ENCODE data around the gene MS4A10.
A peak's percentile ranks its signal among the peaks of the same experiment; 100 is the strongest.

MS4A10 gene

GRCh38 chr11:60774726-60775125, 10.4 kb upstream of the MS4A10 start:
- H3K4me1 Mint-ChIP-seq, result peaks cover 8% of the 10 kb centered on the region
- no peak overlapping the region for H3K27ac Mint-ChIP-seq
- no peaks in the 10 kb centered on the region for H3K36me3 Mint-ChIP-seq (ENCODE audit: low read depth)

GRCh38 chr11:60775420-60775961, 9.6 kb upstream of the MS4A10 start:
- ATAC-seq, result peak; percentile 86
- no peak overlapping the region for H3K27ac Mint-ChIP-seq

More at GRCh38 chr11:60774726-60775125, 10.4 kb upstream of the MS4A10 start:
- ATAC-seq, result no peak
- no peak overlapping the region for H3K4me3 Mint-ChIP-seq
- peaks cover 2% of the 10 kb centered on the region for H3K27me3 Mint-ChIP-seq
- DNase-seq, result no peak
- H3K9me3 Mint-ChIP-seq, result no peaks in the 10 kb centered on the region

DNA sequence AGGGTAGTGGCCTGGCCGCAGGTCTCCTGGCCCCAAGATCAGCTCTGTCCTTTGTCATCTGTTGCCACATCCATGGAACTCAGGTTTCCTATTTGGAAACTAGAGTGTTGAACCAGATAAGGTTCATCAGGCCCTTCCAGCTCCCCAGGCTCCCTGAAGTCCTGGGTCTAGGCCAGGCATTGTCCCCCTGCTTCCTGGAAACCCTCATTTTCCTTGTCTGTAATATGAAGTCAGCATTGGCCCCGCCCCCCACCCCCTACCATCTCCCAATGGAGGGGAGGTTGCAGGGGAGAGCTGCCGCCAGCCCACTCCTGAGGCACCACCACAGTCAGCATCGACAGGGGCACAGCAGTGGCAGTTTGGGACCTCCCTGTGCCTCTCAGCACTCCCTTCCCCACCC, 9.0 kb upstream of the MS4A10 start:
- Mint-ChIP-seq H3K27me3 (peaks cover 2% of the 10 kb centered on the region), H3K4me3 (no peak overlapping the region), H3K27ac (no peak overlapping the region), H3K4me1 (peaks cover 8% of the 10 kb centered on the region), H3K9me3 (no peaks in the 10 kb centered on the region), H3K36me3 (ENCODE audit: low read depth) (no peaks in the 10 kb centered on the region)
- no peak for ATAC-seq
- DNase-seq, result no peak

More at GRCh38 chr11:60775420-60775961, 9.6 kb upstream of the MS4A10 start:
- Mint-ChIP-seq H3K4me1 (peaks cover 8% of the 10 kb centered on the region), H3K27me3 (peaks cover 2% of the 10 kb centered on the region), H3K36me3 (ENCODE audit: low read depth) (no peaks in the 10 kb centered on the region), H3K4me3 (no peak overlapping the region), H3K9me3 (no peaks in the 10 kb centered on the region)
- peak; percentile 83 for DNase-seq

- ATAC-seq, result no peak
- no peak overlapping the region for H3K27ac Mint-ChIP-seq
- peaks cover 2% of the 10 kb centered on the region for H3K27me3 Mint-ChIP-seq
- no peaks in the 10 kb centered on the region for H3K36me3 Mint-ChIP-seq (ENCODE audit: low read depth)
- no peaks in the 10 kb centered on the region for H3K9me3 Mint-ChIP-seq
- no peak for DNase-seq
- no peak overlapping the region for H3K4me3 Mint-ChIP-seq
- peaks cover 8% of the 10 kb centered on the region for H3K4me1 Mint-ChIP-seq
These were observed 8.0 kb upstream of the MS4A10 start for GRCh38 chr11:60777106-60777505.

- DNase-seq, result no peak
- peaks cover 8% of the 10 kb centered on the region for H3K4me1 Mint-ChIP-seq
- ATAC-seq, result no peak
- peaks cover 2% of the 10 kb centered on the region for H3K27me3 Mint-ChIP-seq
- H3K9me3 Mint-ChIP-seq, result no peaks in the 10 kb centered on the region
- no peaks in the 10 kb centered on the region for H3K36me3 Mint-ChIP-seq (ENCODE audit: low read depth)
- no peak overlapping the region for H3K4me3 Mint-ChIP-seq
- no peak overlapping the region for H3K27ac Mint-ChIP-seq
These were observed 7.6 kb upstream of the MS4A10 start for GRCh38 chr11:60777572-60777971.

GRCh38 chr11:60780065-60780464, 5.1 kb upstream of the MS4A10 start:
- Mint-ChIP-seq H3K4me3 (no peak overlapping the region), H3K27ac (no peak overlapping the region), H3K36me3 (ENCODE audit: low read depth) (no peaks in the 10 kb centered on the region), H3K4me1 (peaks cover 2% of the 10 kb centered on the region), H3K9me3 (no peaks in the 10 kb centered on the region), H3K27me3 (peaks cover 2% of the 10 kb centered on the region)
- DNase-seq (no peak), ATAC-seq (no peak)

DNA sequence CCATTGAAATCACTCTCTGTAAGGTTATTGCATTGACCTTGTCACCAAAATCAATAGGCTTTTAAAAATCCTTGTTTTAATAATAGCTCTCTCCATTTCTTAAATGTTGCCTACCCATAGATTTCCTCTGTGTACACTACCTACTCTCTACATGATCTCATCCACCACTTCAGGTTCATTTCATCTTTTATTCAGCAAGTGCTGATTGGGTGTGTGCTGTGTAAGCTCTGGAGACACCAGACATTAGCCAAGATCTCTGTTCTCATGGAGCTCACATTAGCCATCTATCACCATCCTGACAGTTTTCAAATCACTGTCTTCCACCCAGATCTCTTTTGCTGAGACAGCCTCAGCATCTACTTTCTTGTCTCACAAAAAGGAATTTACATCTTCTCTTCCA, 4.4 kb upstream of the MS4A10 start:
- no peaks in the 10 kb centered on the region for H3K9me3 Mint-ChIP-seq
- no peaks in the 10 kb centered on the region for H3K36me3 Mint-ChIP-seq (ENCODE audit: low read depth)
- no peak overlapping the region for H3K27ac Mint-ChIP-seq
- ATAC-seq (no peak), DNase-seq (no peak)
- no peaks in the 10 kb centered on the region for H3K27me3 Mint-ChIP-seq
- H3K4me3 Mint-ChIP-seq, result no peak overlapping the region
- no peaks in the 10 kb centered on the region for H3K4me1 Mint-ChIP-seq

DNA sequence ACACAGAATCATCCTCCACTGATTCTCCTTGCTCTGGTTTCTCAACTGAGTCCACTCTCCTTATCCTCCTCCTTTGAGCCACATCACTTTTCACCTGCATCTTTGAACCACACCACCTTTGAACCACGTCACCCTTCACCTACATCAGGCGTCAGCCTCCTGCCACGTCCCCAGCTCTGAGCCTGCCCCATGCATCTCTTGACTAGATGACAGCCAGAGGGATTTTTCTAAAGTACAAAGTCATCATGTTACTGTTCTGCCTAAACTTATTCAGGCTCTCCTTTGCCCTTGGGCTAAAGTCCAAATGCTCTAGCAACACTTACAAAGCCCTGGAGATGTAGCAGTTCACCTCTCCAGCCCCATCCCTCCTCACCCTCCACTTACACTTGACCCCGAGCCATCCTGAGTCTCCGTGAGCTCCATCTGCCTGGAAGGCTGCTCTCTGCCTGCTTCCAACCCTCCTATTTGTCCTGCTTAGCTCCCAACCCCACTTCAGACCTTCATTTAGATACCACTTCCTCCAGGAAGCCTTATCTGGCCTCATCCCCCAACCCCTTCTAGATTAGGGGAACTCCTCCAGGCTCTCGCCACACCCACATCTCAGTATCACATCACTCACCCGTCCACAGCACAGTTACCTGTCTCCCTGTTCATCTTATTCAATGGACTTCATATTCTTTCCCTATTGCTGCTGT, 3.7 kb upstream of the MS4A10 start:
- DNase-seq (no peak), ATAC-seq (no peak)
- Mint-ChIP-seq H3K36me3 (ENCODE audit: low read depth) (no peaks in the 10 kb centered on the region), H3K27ac (no peak overlapping the region), H3K9me3 (no peaks in the 10 kb centered on the region), H3K27me3 (no peaks in the 10 kb centered on the region), H3K4me3 (no peak overlapping the region), H3K4me1 (no peaks in the 10 kb centered on the region)

GRCh38 chr11:60781981-60782316, 3.2 kb upstream of the MS4A10 start:
- Mint-ChIP-seq H3K4me1 (no peaks in the 10 kb centered on the region), H3K9me3 (no peaks in the 10 kb centered on the region), H3K27me3 (no peaks in the 10 kb centered on the region), H3K36me3 (ENCODE audit: low read depth) (no peaks in the 10 kb centered on the region), H3K4me3 (no peak overlapping the region), H3K27ac (no peak overlapping the region)
- ATAC-seq (no peak), DNase-seq (no peak)

DNA sequence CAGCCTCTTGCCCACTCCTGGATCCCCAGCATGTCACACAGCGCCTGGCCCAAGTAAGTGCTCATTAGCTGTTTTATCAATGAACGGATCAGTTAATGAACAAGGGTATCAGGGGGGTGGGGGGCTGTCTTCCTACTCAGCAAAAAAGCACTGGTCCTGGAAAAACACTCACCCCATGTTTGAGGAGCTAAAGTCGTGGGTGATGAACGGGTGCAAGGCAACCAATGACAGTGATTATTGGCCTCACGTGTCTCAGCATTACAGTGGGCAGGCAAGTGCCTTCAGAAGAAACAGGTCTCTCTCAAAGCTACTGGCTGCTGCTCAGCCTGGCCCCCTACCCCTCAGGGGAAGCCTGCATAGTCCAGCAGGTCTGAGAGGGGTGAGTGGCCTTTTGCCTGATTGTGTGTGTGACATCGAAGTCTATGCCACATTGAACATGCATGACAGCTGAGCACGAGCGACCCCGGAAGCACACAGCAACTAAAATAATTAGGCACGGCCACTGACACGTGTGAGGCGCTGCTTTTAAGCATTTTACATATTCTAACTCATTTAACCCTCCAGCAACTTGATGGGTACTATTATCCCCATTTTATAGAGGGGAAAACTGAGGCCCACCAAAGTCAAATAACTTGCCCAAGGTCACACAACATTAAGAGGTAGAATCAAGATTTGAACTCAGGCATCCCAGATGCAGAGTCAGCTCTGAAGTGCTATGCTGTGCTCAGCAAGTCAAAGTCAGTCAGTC, 2.6 kb upstream of the MS4A10 start:
- Mint-ChIP-seq H3K27me3 (no peaks in the 10 kb centered on the region), H3K4me1 (no peaks in the 10 kb centered on the region), H3K9me3 (no peaks in the 10 kb centered on the region), H3K27ac (no peak overlapping the region), H3K36me3 (ENCODE audit: low read depth) (no peaks in the 10 kb centered on the region), H3K4me3 (no peak overlapping the region)
- DNase-seq (no peak), ATAC-seq (no peak)

DNA sequence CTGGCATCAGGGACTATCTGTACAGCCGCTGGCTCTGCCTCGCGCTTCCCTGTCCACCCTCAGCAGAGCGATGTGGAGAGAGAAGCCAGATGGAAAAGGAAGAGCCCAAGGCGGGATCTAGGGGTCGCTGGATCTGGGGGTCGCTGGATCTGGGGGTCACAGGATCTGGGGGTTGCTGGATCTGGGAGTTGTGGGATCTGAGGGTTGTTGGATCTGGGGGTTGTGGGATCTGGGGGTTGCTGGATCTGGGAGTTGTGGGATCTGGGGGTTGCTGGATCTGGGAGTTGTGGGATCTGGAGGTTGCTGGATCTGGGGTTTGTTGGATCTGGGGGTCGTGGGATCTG, 2.0 kb upstream of the MS4A10 start:
- Mint-ChIP-seq H3K27ac (no peak overlapping the region), H3K27me3 (no peaks in the 10 kb centered on the region), H3K4me3 (no peak overlapping the region), H3K4me1 (no peaks in the 10 kb centered on the region), H3K36me3 (ENCODE audit: low read depth) (no peaks in the 10 kb centered on the region), H3K9me3 (no peaks in the 10 kb centered on the region)
- DNase-seq, result no peak
- no peak for ATAC-seq

- Mint-ChIP-seq H3K9me3 (no peaks in the 10 kb centered on the region), H3K27ac (no peak overlapping the region), H3K4me3 (no peak overlapping the region), H3K36me3 (ENCODE audit: low read depth) (no peaks in the 10 kb centered on the region), H3K4me1 (no peaks in the 10 kb centered on the region), H3K27me3 (no peaks in the 10 kb centered on the region)
- ATAC-seq (no peak), DNase-seq (no peak)
These were observed 1.2 kb upstream of the MS4A10 start for GRCh38 chr11:60783911-60784310.

- Mint-ChIP-seq H3K27ac (no peak overlapping the region), H3K4me3 (no peak overlapping the region), H3K36me3 (ENCODE audit: low read depth) (no peaks in the 10 kb centered on the region), H3K27me3 (no peaks in the 10 kb centered on the region), H3K4me1 (no peaks in the 10 kb centered on the region), H3K9me3 (no peaks in the 10 kb centered on the region)
- DNase-seq (no peak), ATAC-seq (no peak)
These were observed 751 bp downstream of the MS4A10 start for GRCh38 chr11:60785806-60786361.

DNA sequence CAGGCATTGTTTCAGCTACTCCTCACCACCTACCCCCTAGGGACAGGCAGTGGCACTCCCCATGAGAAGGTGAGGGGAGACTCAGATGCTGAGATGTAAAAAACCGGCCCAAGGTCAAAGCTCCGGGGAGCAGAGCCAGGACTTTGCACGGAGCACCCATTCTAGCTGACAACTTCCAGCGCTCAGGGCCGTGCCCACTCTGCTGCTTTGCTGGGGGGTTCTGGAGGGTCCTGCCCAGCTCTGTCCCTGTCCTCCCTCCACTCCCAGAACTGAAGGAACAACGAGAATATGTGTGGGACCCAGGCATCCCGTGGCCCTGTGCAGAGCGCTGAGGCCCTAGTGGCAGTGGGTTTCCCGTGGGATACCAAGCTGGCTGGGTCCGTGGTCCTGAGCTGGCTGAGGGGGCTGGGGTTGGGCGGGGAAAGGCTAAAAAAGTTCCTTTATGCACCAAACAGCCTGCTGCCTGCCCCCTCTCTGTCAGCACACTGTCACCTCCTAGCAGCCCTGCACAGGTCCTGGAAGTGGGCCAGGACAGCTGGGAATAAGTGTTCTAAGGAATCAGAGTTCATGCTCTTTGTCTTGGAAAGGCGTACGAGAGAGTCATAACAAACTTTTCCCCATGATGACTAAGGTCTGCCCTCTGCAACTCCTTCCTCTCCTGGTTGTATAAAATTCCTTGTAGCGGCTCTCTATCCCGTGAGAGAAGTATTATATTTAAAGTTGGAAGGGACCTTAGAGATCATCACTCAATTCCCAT, 1.9 kb downstream of the MS4A10 start:
- no peak for ATAC-seq
- H3K27ac Mint-ChIP-seq, result no peak overlapping the region
- H3K27me3 Mint-ChIP-seq, result no peaks in the 10 kb centered on the region
- H3K36me3 Mint-ChIP-seq (ENCODE audit: low read depth), result no peaks in the 10 kb centered on the region
- no peaks in the 10 kb centered on the region for H3K4me1 Mint-ChIP-seq
- H3K4me3 Mint-ChIP-seq, result no peak overlapping the region
- no peaks in the 10 kb centered on the region for H3K9me3 Mint-ChIP-seq
- no peak for DNase-seq

Measured in activated naive CD8-positive, alpha-beta T cell treated with anti-CD3 and anti-CD28 coated beads, Interleukin-2, amount 50 U/mL, for 24 hours (primary cell).